22Rv1 (cell line): Measurements from ENCODE around the gene OPRD1.

ENCODE experiments used
- H3K27ac ChIP-seq: fragments of 450-650 bp; 2 replicates; pipeline ENCODE4 v1.5.1; 2017
- ZFX ChIP-seq: fragments of 450-650 bp; IDR thresholded peaks from 2 replicates; pipeline ENCODE4 v1.6.1; 2017; ENCODE audit warnings: antibody characterized with exemption, borderline replicate concordance
- TF ChIP-seq, protein P1 (sequence below): fragments of 450-650 bp; IDR thresholded peaks from 2 replicates; pipeline ENCODE4 v1.5.1; 2017; ENCODE audit warnings: mild to moderate bottlenecking

The OPRD1 gene

DNA sequence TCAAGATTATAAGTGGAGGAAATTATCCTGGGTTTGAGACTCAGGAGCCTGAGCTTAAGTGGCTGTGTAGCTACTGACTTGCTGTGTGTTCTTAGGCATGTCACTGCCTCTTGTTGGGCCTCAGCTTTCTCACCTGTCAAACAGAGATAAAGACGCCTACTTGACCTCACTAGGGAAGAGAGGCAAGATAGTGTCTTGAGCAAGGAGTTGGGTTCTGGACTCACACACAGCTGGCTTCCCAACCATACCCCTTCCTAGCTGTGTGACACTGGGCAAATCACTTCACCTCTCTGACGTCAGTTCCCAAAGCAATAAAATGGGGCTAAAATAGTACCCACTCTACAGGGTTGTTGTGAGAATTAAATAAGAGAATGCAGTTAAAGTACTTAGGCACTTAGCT is 90.8 kb downstream of the OPRD1 start:
- H3K27ac ChIP-seq: no peak overlapping the region
- TF ChIP-seq, protein P1, sequence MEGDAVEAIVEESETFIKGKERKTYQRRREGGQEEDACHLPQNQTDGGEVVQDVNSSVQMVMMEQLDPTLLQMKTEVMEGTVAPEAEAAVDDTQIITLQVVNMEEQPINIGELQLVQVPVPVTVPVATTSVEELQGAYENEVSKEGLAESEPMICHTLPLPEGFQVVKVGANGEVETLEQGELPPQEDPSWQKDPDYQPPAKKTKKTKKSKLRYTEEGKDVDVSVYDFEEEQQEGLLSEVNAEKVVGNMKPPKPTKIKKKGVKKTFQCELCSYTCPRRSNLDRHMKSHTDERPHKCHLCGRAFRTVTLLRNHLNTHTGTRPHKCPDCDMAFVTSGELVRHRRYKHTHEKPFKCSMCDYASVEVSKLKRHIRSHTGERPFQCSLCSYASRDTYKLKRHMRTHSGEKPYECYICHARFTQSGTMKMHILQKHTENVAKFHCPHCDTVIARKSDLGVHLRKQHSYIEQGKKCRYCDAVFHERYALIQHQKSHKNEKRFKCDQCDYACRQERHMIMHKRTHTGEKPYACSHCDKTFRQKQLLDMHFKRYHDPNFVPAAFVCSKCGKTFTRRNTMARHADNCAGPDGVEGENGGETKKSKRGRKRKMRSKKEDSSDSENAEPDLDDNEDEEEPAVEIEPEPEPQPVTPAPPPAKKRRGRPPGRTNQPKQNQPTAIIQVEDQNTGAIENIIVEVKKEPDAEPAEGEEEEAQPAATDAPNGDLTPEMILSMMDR: no peak
- TF ChIP-seq ZFX: no peak

DNA sequence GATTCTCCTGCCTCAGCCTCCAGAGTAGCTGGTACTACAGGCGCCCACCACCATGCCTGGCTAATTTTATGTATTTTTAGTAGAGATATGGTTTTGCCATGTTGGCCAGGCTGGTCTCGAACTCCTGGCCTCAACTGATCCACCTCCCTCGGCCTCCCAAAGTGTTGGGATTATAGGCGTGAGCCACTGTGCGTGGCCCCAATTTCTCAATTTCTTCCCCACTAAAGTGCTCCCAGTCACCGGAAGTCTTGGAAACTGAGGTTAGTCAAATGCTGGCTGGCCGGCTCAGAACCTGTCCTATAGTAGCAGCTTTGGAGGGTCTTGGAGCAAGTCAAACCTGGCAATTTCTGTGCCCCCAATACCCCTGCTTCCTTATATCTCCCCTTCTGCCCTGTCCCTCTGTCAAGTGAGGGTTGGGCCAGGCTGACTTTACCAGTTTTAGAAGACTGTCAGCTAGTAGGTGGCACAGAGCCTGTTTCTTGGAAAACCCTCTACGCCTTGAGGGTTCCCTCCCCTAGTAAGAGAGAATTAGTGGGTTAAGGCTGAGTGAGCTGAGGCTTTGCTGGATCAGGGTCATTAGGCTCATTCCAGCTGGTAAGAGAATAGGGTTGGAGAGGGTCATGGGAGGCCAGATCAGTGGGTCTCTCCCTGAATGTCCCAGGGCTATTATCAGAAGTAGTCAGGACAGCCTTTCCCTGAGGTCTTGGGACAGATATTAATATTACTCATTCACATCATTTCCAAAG is 94.1 kb downstream of the OPRD1 start:
- TF ChIP-seq, protein P1: no peak
- H3K27ac ChIP-seq: no peak overlapping the region

DNA sequence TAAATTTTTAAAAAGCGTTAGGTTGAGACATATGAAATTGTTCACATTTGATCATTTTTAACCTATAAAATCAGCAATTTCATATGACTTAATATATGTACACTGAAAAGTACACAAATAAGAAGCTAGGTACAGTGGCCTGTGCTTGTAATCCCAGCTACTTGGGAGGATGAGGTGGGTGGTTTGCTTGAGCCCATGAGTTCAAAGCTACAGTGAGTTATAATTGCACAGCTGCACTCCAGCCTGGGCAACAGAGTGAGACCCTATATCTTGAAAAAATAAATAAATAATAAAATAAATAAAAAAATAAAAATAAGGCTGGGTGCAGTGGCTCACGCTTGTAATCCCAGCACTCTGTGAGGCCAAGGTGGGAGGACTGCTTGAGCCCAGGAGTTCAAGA is 97.2 kb downstream of the OPRD1 start:
- H3K27ac ChIP-seq: no peak overlapping the region
- TF ChIP-seq, protein P1: no peak
- no peak for TF ChIP-seq ZFX

DNA sequence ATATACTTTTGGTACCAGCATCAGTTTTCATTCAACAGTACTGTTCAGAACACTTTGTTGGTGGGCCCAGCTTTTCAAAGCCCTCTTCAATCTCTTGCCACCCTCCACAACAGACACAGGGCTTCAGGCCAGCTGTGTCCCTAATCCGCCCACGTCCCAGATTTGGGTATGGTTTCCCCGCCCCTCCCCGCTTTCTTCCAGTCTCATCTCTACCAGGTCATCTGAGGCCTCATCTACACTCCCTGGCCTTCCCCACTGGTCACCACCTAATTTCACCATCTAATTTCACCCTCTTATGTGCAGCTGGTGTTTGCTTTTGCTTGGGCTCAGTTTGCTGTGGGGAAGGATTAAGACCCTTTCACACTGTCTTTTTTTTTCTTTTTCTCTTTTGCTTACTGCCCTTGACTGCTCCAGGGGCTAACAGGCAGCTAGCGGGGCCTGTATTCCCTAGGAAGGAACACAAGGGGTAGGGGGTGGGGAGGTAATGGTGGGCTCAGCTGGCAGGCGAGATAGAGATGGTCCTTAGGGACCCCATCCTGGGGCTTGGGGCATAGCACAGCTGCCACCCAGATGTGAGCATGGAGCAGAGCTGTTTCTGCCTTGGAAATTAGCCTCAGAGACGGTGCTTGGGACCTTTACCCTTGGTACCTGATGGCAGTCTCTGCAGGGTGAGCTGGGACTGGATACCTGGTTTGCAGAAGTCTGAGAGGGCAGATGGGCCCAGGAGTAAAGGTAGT is 98.6 kb downstream of the OPRD1 start:
- no peak overlapping the region for H3K27ac ChIP-seq
- no peak for TF ChIP-seq ZFX
- TF ChIP-seq, protein P1: no peak

DNA sequence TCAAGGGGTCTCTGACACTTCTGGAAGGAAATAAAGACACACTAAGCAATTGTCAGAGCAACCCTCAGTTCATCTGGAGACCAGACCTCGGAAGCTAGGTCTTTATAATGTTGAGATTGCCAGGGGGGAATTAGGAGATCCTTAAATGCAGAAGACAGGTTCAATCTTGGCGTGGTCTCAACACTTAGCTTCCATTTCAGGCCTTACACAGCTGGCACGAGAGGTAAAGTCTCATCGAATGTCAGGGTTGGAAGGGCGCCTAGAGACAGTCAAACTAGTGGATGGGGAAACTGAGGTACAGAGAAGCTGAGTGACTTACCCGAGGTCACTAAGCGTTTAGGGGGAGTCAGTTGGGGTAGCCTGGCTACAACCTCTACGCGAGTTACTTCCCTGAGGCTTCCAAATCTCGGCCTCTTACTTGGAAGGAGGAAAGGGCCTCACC is 101.8 kb downstream of the OPRD1 start:
- peak overlapping the region; percentile 70 for H3K27ac ChIP-seq
- no peak for TF ChIP-seq ZFX
- TF ChIP-seq, protein P1: no peak

DNA sequence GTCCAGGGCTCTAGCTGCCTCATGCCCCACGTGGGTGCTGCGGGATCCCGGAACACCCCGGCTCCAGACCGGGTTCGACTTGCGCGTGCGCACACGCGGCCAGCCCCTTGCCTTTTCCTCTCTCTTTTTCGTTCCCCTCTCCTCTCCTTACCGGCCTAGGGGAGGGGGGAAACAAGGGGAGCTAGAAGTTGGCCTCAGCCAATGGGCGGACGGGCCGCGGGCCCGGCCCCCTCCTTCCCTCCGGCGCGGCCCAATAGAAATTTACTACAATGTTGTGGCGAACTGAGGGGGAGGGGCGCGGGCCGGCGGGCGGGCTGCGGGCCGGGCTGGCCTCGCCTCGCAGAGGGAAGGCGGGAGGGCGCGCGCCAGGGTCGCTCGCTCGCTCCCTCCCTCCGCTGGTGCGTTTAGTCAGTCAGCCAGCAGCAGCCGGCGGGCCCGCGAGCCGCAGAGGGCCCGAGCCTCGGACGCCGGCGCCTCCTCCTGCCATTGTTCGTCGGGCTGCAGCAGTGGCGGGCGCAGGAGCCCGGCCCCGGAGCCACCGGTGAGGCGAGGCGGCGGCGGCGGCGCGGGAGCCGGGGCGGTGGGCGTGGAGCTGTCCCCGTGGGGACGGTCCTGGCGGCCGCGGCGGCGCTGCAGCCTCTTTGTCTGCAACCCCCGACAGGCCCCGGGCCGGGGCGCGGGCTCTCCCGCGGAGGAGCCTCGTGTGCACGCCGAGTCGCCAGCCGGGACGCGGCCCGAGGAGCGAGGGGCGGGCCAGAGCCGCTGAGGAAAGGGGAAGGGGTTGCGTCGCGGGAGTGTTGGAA is 102.5 kb downstream of the OPRD1 start, which contains the start of gene EPB41:
Gene EPB41 (plus strand): TSS at position 342 of the 803 bp plus-strand sequence. CDS start 72,869 bp downstream, outside the sequence.
- peak within 1 kb of the TSS; percentile 70 for H3K27ac ChIP-seq
- no peak for TF ChIP-seq ZFX
- TF ChIP-seq, protein P1: 0 out of 2 replicates have a peak, but pooled peaks have one; percentile 5
